ENCODE measurements around the gene ZBED1. TPM values are rescaled to one million over a fixed set of nuclear protein-coding genes. Genes with fewer than 3 reads are reported as not detected.

Gene ZBED1
- total and polyA plus RNA-seq, 2 donors (not counting 3 experiments of a cell fraction or from before 2014, with no cell fraction given) = 24.6 to 46.5 TPM

GRCh38 chrX:2533424-2533823, 32.6 kb upstream of the ZBED1 start:
- BruUV-seq (replicated peaks) = no TSS peak
- Histone ChIP-seq H3K4me2 (ENCODE audit: insufficient read depth, low read length) (no peak overlapping the region), H3K4me3 (replicated peaks in 1 of 3; ENCODE audit: insufficient read depth in 1 of 3, low read depth in 1 of 3, low read length in 3 of 3) (no peak overlapping the region), H3K79me2 (ENCODE audit: control insufficient read depth, insufficient read depth, low read length) (no peaks in the 10 kb centered on the region), H3K9ac (replicated peaks; ENCODE audit: extremely low read depth, insufficient read depth, low read length) (no peak overlapping the region), H4K20me1 (replicated peaks; ENCODE audit: control insufficient read depth, extremely low read depth, insufficient read depth, low read length) (no peaks in the 10 kb centered on the region), H2AFZ (ENCODE audit: low read depth, low read length) (no peak overlapping the region), H3K9me3 (replicated peaks; ENCODE audit: control insufficient read depth, insufficient read depth, low read length) (no peaks in the 10 kb centered on the region), H3K27ac (ENCODE audit: insufficient read depth, low read depth, low read length) (no peak overlapping the region), H3K4me1 (ENCODE audit: control insufficient read depth, extremely low read depth, insufficient read depth, low read length) (no peaks in the 10 kb centered on the region), H3K27me3 (ENCODE audit: control insufficient read depth in 2 of 2, insufficient read depth in 2 of 2, low read length in 2 of 2) (no peaks in the 10 kb centered on the region), H3K9me1 (replicated peaks; ENCODE audit: control insufficient read depth, extremely low read depth, insufficient read depth, low read length) (no peaks in the 10 kb centered on the region), H3K36me3 (ENCODE audit: control insufficient read depth in 2 of 2, extremely low read depth in 1 of 2, insufficient read depth in 2 of 2, low read length in 2 of 2) (no peaks in the 10 kb centered on the region)
- intact Hi-C loops (cut with micrococcal nuclease) (no loop called here), dilution Hi-C loops (cut with MboI; ENCODE audit: extremely low pct_ligation_motif_present, low sequenced_read_pairs) (no loop called here)
- no peak for FAIRE-seq
- DNase-seq (ENCODE audit: low read depth, low spot score) = no peak
- TF ChIP-seq JUN (IDR thresholded peaks at IDR 0.05; ENCODE audit: borderline replicate concordance, insufficient read depth, insufficient read length, low read depth) (no peak), POLR2A (IDR thresholded peaks at IDR 0.05; ENCODE audit: low read depth, low read length) (no peak), CTCF (IDR thresholded peaks at IDR 0.05; ENCODE audit: extremely low read depth in 1 of 2, insufficient read depth in 1 of 2, low read depth in 1 of 2, low read length in 2 of 2) (no peak), MYC (IDR thresholded peaks at IDR 0.05; ENCODE audit: low read depth, low read length) (no peak), FOS (IDR thresholded peaks at IDR 0.05; ENCODE audit: borderline replicate concordance, insufficient read depth, low read length) (no peak), POLR2AphosphoS5 (IDR thresholded peaks at IDR 0.05; ENCODE audit: insufficient read depth, low read depth, low read length) (no peak), GATA2 (IDR thresholded peaks at IDR 0.05; ENCODE audit: insufficient read depth, insufficient read length, low read depth, low read length) (no peak), EZH2 (IDR thresholded peaks at IDR 0.05; ENCODE audit: borderline replicate concordance, low read depth, low read length, severe bottlenecking) (no peak), MAX (IDR thresholded peaks at IDR 0.05; ENCODE audit: insufficient read depth, insufficient read length) (no peak)
- ChIA-PET CTCF (no interaction called here), POLR2A (no interaction called here)

Data from endothelial cell of umbilical vein (primary cell).